A549 (cell line): ENCODE data around the gene AURKB. TPM values are rescaled to one million over a fixed set of nuclear protein-coding genes. Genes with fewer than 3 reads are reported as not detected.

ENCODE experiments used
- ATAC-seq, 2 experiments: fragments of 200-7000 bp in 1 of 2; fragments of >200 bp in 1 of 2; cut with Nextera tagmentation in 1 of 2; cut with Tn5 transposase in 1 of 2; 3 replicates each; pipeline versions ENCODE4 v1.8.0 to v1.9.1; 2018 to 2020; ENCODE audit warnings: mild to moderate bottlenecking in 1 of 2, moderate library complexity in 1 of 2
- CTCF ChIA-PET: fragments of 300-600 bp; sonication (Branson Sonifier 250); formaldehyde crosslinking; extraction: SDS; loops from one replicate; lab custom pipeline; 2021; ENCODE audit warnings: antibody characterized with exemption, inconsistent platforms; lab: Yijun Ruan, JAX
- POLR2A ChIA-PET: fragments of 350-600 bp; formaldehyde crosslinking; extraction: SDS; loops from one replicate; lab custom pipeline; 2021; ENCODE audit warnings: antibody characterized with exemption, inconsistent platforms; lab: Yijun Ruan, JAX
- DNase-seq, 2 experiments: peaks; one replicate each; pipeline versions ENCODE4 v3.0.0 to v3.0.0-alpha.2; 2011 to 2016; ENCODE audit warnings: low read depth in 1 of 2, low spot score in 1 of 2
- FAIRE-seq: peaks from 2 replicates; lab custom pipeline; 2011; peaks lifted over from hg19 to GRCh38; lab: Jason Lieb, UNC
- H3K27ac ChIP-seq, 2 experiments: fragments of >200 bp; sonication (Bioruptor Twin); formaldehyde crosslinking; 3 replicates each; pipeline ENCODE4 v1.5.1; 2016 to 2017
- H3K4me1 ChIP-seq: fragments of >200 bp; sonication (Bioruptor Twin); formaldehyde crosslinking; 3 replicates; pipeline ENCODE4 v1.6.1; 2016
- H3K4me2 ChIP-seq: fragments of >200 bp; sonication (Bioruptor Twin); formaldehyde crosslinking; 3 replicates; pipeline ENCODE4 v1.6.1; 2016
- H3K4me3 ChIP-seq: fragments of >200 bp; sonication (Bioruptor Twin); formaldehyde crosslinking; 3 replicates; pipeline ENCODE4 v1.5.1; 2016
- H3K9me3 ChIP-seq: fragments of >200 bp; sonication (Bioruptor Twin); formaldehyde crosslinking; 3 replicates; pipeline ENCODE4 v1.6.1; 2016
- CBX2 ChIP-seq: fragments of 200-600 bp; sonication (generic); IDR thresholded peaks from 2 replicates; pipeline ENCODE4 v1.6.1; 2016; ENCODE audit warnings: low read depth, mild to moderate bottlenecking, borderline replicate concordance
- CHD2 ChIP-seq: fragments of 150-350 bp; IDR thresholded peaks from 2 replicates; pipeline ENCODE4 v1.6.1; 2014; ENCODE audit warnings: low read length; ENCODE audit not compliant: partially characterized antibody
- EHMT2 ChIP-seq: fragments of 200-600 bp; sonication (generic); IDR thresholded peaks from 2 replicates; pipeline ENCODE4 v1.6.1; 2016; ENCODE audit warnings: antibody characterized with exemption, low read depth, mild to moderate bottlenecking, moderate library complexity
- ELK1 ChIP-seq: fragments of 150-350 bp; IDR thresholded peaks from 2 replicates; pipeline ENCODE4 v1.6.1; 2014; ENCODE audit warnings: low read depth, mild to moderate bottlenecking, low read length
- EP300 ChIP-seq, 2 experiments: fragments of >200 bp; sonication (Bioruptor Twin); formaldehyde crosslinking; IDR thresholded peaks; 2 replicates in 1 of 2; 3 replicates in 1 of 2; pipeline ENCODE4 v1.6.1; 2016 to 2017
- ESRRA ChIP-seq: fragments of 150-350 bp; IDR thresholded peaks from 2 replicates; pipeline ENCODE4 v1.6.1; 2014; ENCODE audit warnings: mild to moderate bottlenecking, low read length, borderline replicate concordance
- FOSB ChIP-seq: fragments of 250-450 bp; sonication (Bioruptor Pico); IDR thresholded peaks from 2 replicates; pipeline ENCODE4 v1.5.0; 2020; ENCODE audit warnings: mild to moderate bottlenecking, moderate library complexity
- FOSL2 ChIP-seq, 2 experiments: fragments of 450-650 bp in 1 of 2; fragments of >200 bp in 1 of 2; sonication (Bioruptor Twin) in 1 of 2; formaldehyde crosslinking; IDR thresholded peaks; 2 replicates each; pipeline versions ENCODE4 v1.5.0 to v1.6.1; 2016 to 2020; ENCODE audit warnings: mild to moderate bottlenecking in 1 of 2, moderate library complexity in 1 of 2
- HES2 ChIP-seq: fragments of >200 bp; sonication (Bioruptor Twin); formaldehyde crosslinking; IDR thresholded peaks from 2 replicates; pipeline ENCODE4 v1.6.1; 2016
- JUN ChIP-seq, 2 experiments: fragments of >200 bp; sonication (Bioruptor Twin); formaldehyde crosslinking; IDR thresholded peaks; 2 replicates in 1 of 2; 3 replicates in 1 of 2; pipeline ENCODE4 v1.6.1; 2016 to 2017
- KDM1A ChIP-seq: fragments of 200-600 bp; sonication (generic); IDR thresholded peaks from 2 replicates; pipeline ENCODE4 v1.6.1; 2016; ENCODE audit warnings: low read depth, mild to moderate bottlenecking
- KDM5A ChIP-seq: fragments of 200-600 bp; sonication (generic); IDR thresholded peaks from 2 replicates; pipeline ENCODE4 v1.6.1; 2016; ENCODE audit warnings: antibody characterized with exemption, mild to moderate bottlenecking
- MAX ChIP-seq: IDR thresholded peaks from 2 replicates; pipeline ENCODE4 v1.6.1; 2012
- NR3C1 ChIP-seq: fragments of >200 bp; sonication (Bioruptor Twin); formaldehyde crosslinking; IDR thresholded peaks from 3 replicates; pipeline ENCODE4 v1.6.1; 2017
- PHF8 ChIP-seq: fragments of 200-600 bp; sonication (generic); IDR thresholded peaks from 2 replicates; pipeline ENCODE4 v1.6.1; 2016; ENCODE audit warnings: low read depth, mild to moderate bottlenecking, antibody characterized with exemption, moderate library complexity, borderline replicate concordance
- POLR2A ChIP-seq: IDR thresholded peaks from 2 replicates; pipeline ENCODE4 v1.6.1; 2012; ENCODE audit warnings: mild to moderate bottlenecking, low read length
- REST ChIP-seq: fragments of 200-600 bp; sonication (generic); IDR thresholded peaks from 2 replicates; pipeline ENCODE4 v1.6.1; 2016; ENCODE audit warnings: antibody characterized with exemption, mild to moderate bottlenecking, moderate library complexity
- RFX5 ChIP-seq: fragments of 450-650 bp; IDR thresholded peaks from 2 replicates; pipeline ENCODE4 v1.7.1; 2014; ENCODE audit warnings: antibody characterized with exemption, mild to moderate bottlenecking, moderate library complexity
- SMC3 ChIP-seq: fragments of >200 bp; sonication (Bioruptor Twin); formaldehyde crosslinking; IDR thresholded peaks from 3 replicates; pipeline ENCODE4 v1.6.1; 2018; ENCODE audit warnings: inconsistent platforms
- SREBF2 ChIP-seq: fragments of 450-650 bp; IDR thresholded peaks from 2 replicates; pipeline ENCODE4 v1.6.1; 2014; ENCODE audit warnings: mild to moderate bottlenecking, moderate library complexity
- TFCP2L1 ChIP-seq: fragments of 250-450 bp; sonication (Bioruptor Pico); IDR thresholded peaks from 2 replicates; pipeline ENCODE4 v1.5.0; 2021; ENCODE audit warnings: mild to moderate bottlenecking
- TP53 ChIP-seq: fragments of 250-450 bp; sonication (Bioruptor Pico); IDR thresholded peaks from 2 replicates; pipeline ENCODE4 v1.5.0; 2021; ENCODE audit warnings: mild to moderate bottlenecking, moderate library complexity
- USF2 ChIP-seq: fragments of 450-650 bp; IDR thresholded peaks from 2 replicates; pipeline ENCODE4 v1.6.1; 2014; ENCODE audit warnings: antibody characterized with exemption
- ZC3H11A ChIP-seq: fragments of 450-650 bp; IDR thresholded peaks from 2 replicates; pipeline ENCODE4 v1.6.1; 2014; ENCODE audit warnings: antibody characterized with exemption, mild to moderate bottlenecking
- ZFP36 ChIP-seq: fragments of 450-650 bp; IDR thresholded peaks from 2 replicates; pipeline ENCODE4 v1.6.1; 2014; ENCODE audit warnings: borderline replicate concordance; ENCODE audit not compliant: partially characterized antibody
- WGBS: methylation state at CpG from one replicate; pipeline ENCODE4 v1.1.6; 2017; ENCODE audit errors: missing lambda C conversion rate; 5-methylcytosine and 5-hydroxymethylcytosine counted together
- polyA plus RNA-seq, 4 experiments: library from polyadenylated mRNA; depleted of rRNA in 3 of 4; stranded (reverse); fragments of >200 nt; fragmentation: RNase III in 1 of 4; extraction: RNeasy Plus Mini Kit Qiagen cat#74134 plus additional on column Dnase treatment in 1 of 4; gene quantifications; 2 replicates in 3 of 4; 3 replicates in 1 of 4; pipeline ENCODE4 v1.2.3, GENCODE V29; 2011 to 2017
- TF ChIP-seq, protein P1 (sequence below): fragments of >200 bp; sonication (Bioruptor Twin); formaldehyde crosslinking; IDR thresholded peaks from 3 replicates; pipeline ENCODE4 v1.6.1; 2016
- TF ChIP-seq, protein P2 (sequence below): IDR thresholded peaks from 2 replicates; pipeline ENCODE4 v1.6.1; 2012
- TF ChIP-seq, protein P3 (sequence below): fragments of 250-450 bp; sonication (Bioruptor Pico); IDR thresholded peaks from 2 replicates; pipeline ENCODE4 v1.5.0; 2020; ENCODE audit warnings: low read depth, mild to moderate bottlenecking, moderate library complexity

AURKB gene
- polyA plus RNA-seq, 2 of the 4 experiments (the other 2 are of a cell fraction): 51.0 to 130 TPM

- DNase-seq: peak; percentile 56 to 74
- POLR2A ChIA-PET: interaction anchor here (0.8 kb wide), 1 partner anchor 11 kb away, joined by 3 read pairs; no protein-coding TSS in a partner anchor
- Histone ChIP-seq H3K9me3 (no peaks in the 10 kb centered on the region), H3K4me1 (peaks cover 38% of the 10 kb centered on the region), H3K4me2 (peak within 1 kb of the TSS; percentile 85), H3K4me3 (peak within 1 kb of the TSS; percentile 65), H3K27ac (peak within 1 kb of the TSS; percentile 92 to 98)
- CTCF ChIA-PET: interaction anchor here (3.4 to 19.5 kb wide), 3 partner anchors 11 to 41 kb away, joined by 11 to 601 read pairs (median 116); partner anchors contain the start of genes ALOXE3 and HES7
- peak; percentile 52 to 67 for ATAC-seq
- WGBS: 3% methylated on average over 24 of the region's 75 CpGs
- FAIRE-seq: no peak
- TF ChIP-seq ESRRA (no peak), JUN (IDR thresholded peaks at IDR 0.05) (peak; percentile 86 to 93; a peak in 4 of 5 replicates), TP53 (CRISPR knock-in tag) (0 out of 2 replicates have a peak, but pooled peaks have one; percentile 31), EP300 (IDR thresholded peaks at IDR 0.05) (no peak), ZFP36 (no peak), REST (no peak), HES2 (no peak), KDM5A (no peak), FOSL2 (IDR thresholded peaks at IDR 0.05) (no peak), FOSL2 (CRISPR knock-in tag; IDR thresholded peaks at IDR 0.05) (peak; percentile 15; the same call in 1 of the 2 replicates), TFCP2L1 (no peak), MAX (peak; percentile 33; the same call in 1 of the 2 replicates), POLR2A (peak; percentile 89), ZC3H11A (no peak), CHD2 (no peak), NR3C1 (no peak), EHMT2 (no peak), KDM1A (no peak), USF2 (no peak), CBX2 (no peak), RFX5 (no peak), SREBF2 (no peak), SMC3 (no peak), ELK1 (no peak), PHF8 (peak; percentile 94), FOSB (no peak)
- TF ChIP-seq, protein P1, sequence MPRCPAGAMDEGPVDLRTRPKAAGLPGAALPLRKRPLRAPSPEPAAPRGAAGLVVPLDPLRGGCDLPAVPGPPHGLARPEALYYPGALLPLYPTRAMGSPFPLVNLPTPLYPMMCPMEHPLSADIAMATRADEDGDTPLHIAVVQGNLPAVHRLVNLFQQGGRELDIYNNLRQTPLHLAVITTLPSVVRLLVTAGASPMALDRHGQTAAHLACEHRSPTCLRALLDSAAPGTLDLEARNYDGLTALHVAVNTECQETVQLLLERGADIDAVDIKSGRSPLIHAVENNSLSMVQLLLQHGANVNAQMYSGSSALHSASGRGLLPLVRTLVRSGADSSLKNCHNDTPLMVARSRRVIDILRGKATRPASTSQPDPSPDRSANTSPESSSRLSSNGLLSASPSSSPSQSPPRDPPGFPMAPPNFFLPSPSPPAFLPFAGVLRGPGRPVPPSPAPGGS: peak; percentile 70; the same call in 2 of the 3 replicates
- TF ChIP-seq, protein P2, sequence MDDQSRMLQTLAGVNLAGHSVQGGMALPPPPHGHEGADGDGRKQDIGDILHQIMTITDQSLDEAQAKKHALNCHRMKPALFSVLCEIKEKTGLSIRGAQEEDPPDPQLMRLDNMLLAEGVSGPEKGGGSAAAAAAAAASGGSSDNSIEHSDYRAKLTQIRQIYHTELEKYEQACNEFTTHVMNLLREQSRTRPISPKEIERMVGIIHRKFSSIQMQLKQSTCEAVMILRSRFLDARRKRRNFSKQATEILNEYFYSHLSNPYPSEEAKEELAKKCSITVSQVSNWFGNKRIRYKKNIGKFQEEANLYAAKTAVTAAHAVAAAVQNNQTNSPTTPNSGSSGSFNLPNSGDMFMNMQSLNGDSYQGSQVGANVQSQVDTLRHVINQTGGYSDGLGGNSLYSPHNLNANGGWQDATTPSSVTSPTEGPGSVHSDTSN: no peak
- TF ChIP-seq, protein P3, sequence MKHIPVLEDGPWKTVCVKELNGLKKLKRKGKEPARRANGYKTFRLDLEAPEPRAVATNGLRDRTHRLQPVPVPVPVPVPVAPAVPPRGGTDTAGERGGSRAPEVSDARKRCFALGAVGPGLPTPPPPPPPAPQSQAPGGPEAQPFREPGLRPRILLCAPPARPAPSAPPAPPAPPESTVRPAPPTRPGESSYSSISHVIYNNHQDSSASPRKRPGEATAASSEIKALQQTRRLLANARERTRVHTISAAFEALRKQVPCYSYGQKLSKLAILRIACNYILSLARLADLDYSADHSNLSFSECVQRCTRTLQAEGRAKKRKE (CRISPR knock-in tag): peak; percentile 50; the same call in 1 of the 2 replicates
These were observed 48.0 kb downstream of the AURKB start, which contains the start of gene VAMP2 for GRCh38 chr17:8162233-8162996. Gene VAMP2 (minus strand): TSS chr17:8162948. CDS start chr17:8162879, 69 bp downstream.
